ENCODE results near the gene SALL4. TPM values are rescaled to one million over a fixed set of nuclear protein-coding genes. Genes with fewer than 3 reads are reported as not detected.

Gene SALL4
- total RNA-seq, 1 experiment from 2014 or later = 279 TPM

- Histone ChIP-seq H3K79me2 (ENCODE audit: insufficient read depth, low read length) (no peaks in the 10 kb centered on the region), H2AK5ac (ENCODE audit: insufficient read length, low read length) (no peak overlapping the region), H4K8ac (replicated peaks; ENCODE audit: insufficient read length, low read depth, low read length) (no peak overlapping the region), H3K4ac (ENCODE audit: low read depth, low read length) (no peak overlapping the region), H3K79me1 (ENCODE audit: insufficient read depth, low read depth, low read length, poor library complexity, severe bottlenecking) (no peaks in the 10 kb centered on the region), H3K27ac (ENCODE audit: insufficient read length, low read depth, low read length) (no peak overlapping the region), H3K18ac (ENCODE audit: insufficient read length, low read depth, low read length) (no peak overlapping the region), H4K20me1 (ENCODE audit: control insufficient read depth, insufficient read depth, insufficient read length) (no peaks in the 10 kb centered on the region), H4K5ac (ENCODE audit: insufficient read length, low read depth, low read length) (no peak overlapping the region), H4K91ac (ENCODE audit: insufficient read length, low read depth, low read length) (no peak overlapping the region), H2BK120ac (ENCODE audit: low read depth, low read length, poor library complexity, severe bottlenecking) (no peak overlapping the region), H3K23ac (ENCODE audit: insufficient read length, low read depth, low read length) (no peak overlapping the region), H3K4me2 (ENCODE audit: insufficient read depth, insufficient read length, low read length) (no peak overlapping the region), H2AFZ (ENCODE audit: low read length) (no peak overlapping the region), H2BK20ac (ENCODE audit: low read depth, low read length, poor library complexity, severe bottlenecking) (no peak overlapping the region), H3K14ac (ENCODE audit: insufficient read depth, low read length) (no peak overlapping the region), H3K9ac (ENCODE audit: extremely low read depth, insufficient read length, low read length) (no peak overlapping the region), H2BK12ac (ENCODE audit: insufficient read length, low read depth, low read length) (no peak overlapping the region), H2BK5ac (ENCODE audit: insufficient read length, low read length) (no peak overlapping the region), H2BK15ac (ENCODE audit: low read depth, low read length) (no peak overlapping the region), H3K56ac (ENCODE audit: insufficient read length, low read depth, low read length) (no peak overlapping the region), H3K9me3 (ENCODE audit: control insufficient read depth, low read depth, low read length) (no peaks in the 10 kb centered on the region), H3K23me2 (ENCODE audit: insufficient read length, low read depth, low read length, poor library complexity, severe bottlenecking) (no peaks in the 10 kb centered on the region), H3K4me1 (ENCODE audit: insufficient read depth, low read length) (peaks cover 4% of the 10 kb centered on the region; the same call in 1 of the 2 replicates), H3K27me3 (ENCODE audit: insufficient read depth, low read length) (no peaks in the 10 kb centered on the region), H3T11ph (ENCODE audit: low read length) (no peak overlapping the region)
- TF ChIP-seq, protein P1, sequence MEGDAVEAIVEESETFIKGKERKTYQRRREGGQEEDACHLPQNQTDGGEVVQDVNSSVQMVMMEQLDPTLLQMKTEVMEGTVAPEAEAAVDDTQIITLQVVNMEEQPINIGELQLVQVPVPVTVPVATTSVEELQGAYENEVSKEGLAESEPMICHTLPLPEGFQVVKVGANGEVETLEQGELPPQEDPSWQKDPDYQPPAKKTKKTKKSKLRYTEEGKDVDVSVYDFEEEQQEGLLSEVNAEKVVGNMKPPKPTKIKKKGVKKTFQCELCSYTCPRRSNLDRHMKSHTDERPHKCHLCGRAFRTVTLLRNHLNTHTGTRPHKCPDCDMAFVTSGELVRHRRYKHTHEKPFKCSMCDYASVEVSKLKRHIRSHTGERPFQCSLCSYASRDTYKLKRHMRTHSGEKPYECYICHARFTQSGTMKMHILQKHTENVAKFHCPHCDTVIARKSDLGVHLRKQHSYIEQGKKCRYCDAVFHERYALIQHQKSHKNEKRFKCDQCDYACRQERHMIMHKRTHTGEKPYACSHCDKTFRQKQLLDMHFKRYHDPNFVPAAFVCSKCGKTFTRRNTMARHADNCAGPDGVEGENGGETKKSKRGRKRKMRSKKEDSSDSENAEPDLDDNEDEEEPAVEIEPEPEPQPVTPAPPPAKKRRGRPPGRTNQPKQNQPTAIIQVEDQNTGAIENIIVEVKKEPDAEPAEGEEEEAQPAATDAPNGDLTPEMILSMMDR (conservative IDR thresholded peaks at IDR 0.05) = no peak
- H3K9me3 Mint-ChIP-seq = no peaks in the 10 kb centered on the region
- no peaks in the 10 kb centered on the region for H3K36me3 Mint-ChIP-seq (ENCODE audit: insufficient read depth in 1 of 3, low read depth in 3 of 3)
- no peak overlapping the region for H3K4me3 Mint-ChIP-seq
- no peak for DNase-seq
- H3K27me3 Mint-ChIP-seq (ENCODE audit: low read depth) = no peaks in the 10 kb centered on the region
- H3K27ac Mint-ChIP-seq = no peak overlapping the region
- H3K4me1 Mint-ChIP-seq = peaks cover 29 to 30% of the 10 kb centered on the region in 2 experiments
- WGBS (ENCODE audit: extremely low coverage, insufficient read length, low lambda C conversion rate) = no CpG with 5 or more reads among the region's 4 CpGs
These were observed 10.5 kb upstream of the SALL4 start for GRCh38 chr20:51812861-51813260.
